Stromal cell of bone marrow (primary cell): ENCODE results near the gene LRMDA.

Experiments
- DNase-seq: peaks from one replicate; pipeline ENCODE4 v3.0.0-alpha.2; 2012; ENCODE audit warnings: low read depth

LRMDA gene

GRCh38 chr10:75476985-75477384 lies 45.6 kb downstream of the LRMDA start:
- no peak for DNase-seq

GRCh38 chr10:75477680-75478079 lies 46.3 kb downstream of the LRMDA start:
- DNase-seq = no peak

GRCh38 chr10:75480374-75480773 lies 49.0 kb downstream of the LRMDA start:
- DNase-seq = no peak

- no peak for DNase-seq
Measured at GRCh38 chr10:75483188-75483587, 51.8 kb downstream of the LRMDA start.

GRCh38 chr10:75484717-75485116 lies 53.3 kb downstream of the LRMDA start:
- DNase-seq = no peak

GRCh38 chr10:75486591-75486990 lies 55.2 kb downstream of the LRMDA start:
- no peak for DNase-seq

- peak; percentile 50 for DNase-seq
Measured at GRCh38 chr10:75487087-75487754, 55.8 kb downstream of the LRMDA start.

GRCh38 chr10:75487755-75488125 lies 56.3 kb downstream of the LRMDA start:
- DNase-seq = no peak

GRCh38 chr10:75492173-75492925 lies 60.9 kb downstream of the LRMDA start:
- DNase-seq = no peak

GRCh38 chr10:75493464-75493863 lies 62.0 kb downstream of the LRMDA start:
- peak; percentile 87 for DNase-seq

- DNase-seq = no peak
Measured at GRCh38 chr10:75495434-75496190, 64.2 kb downstream of the LRMDA start.

GRCh38 chr10:75496191-75496567 lies 64.8 kb downstream of the LRMDA start:
- DNase-seq = no peak

GRCh38 chr10:75497997-75498883 lies 66.8 kb downstream of the LRMDA start:
- peak; percentile 50 for DNase-seq

- DNase-seq = no peak
Measured at GRCh38 chr10:75498884-75499350, 67.5 kb downstream of the LRMDA start.

- no peak for DNase-seq
Measured at GRCh38 chr10:75499556-75500160, 68.2 kb downstream of the LRMDA start.

GRCh38 chr10:75502389-75502788 lies 71.0 kb downstream of the LRMDA start:
- no peak for DNase-seq

GRCh38 chr10:75502838-75503237 lies 71.4 kb downstream of the LRMDA start:
- DNase-seq = no peak

- DNase-seq = no peak
Measured at GRCh38 chr10:75505293-75505692, 73.9 kb downstream of the LRMDA start.

- no peak for DNase-seq
Measured at GRCh38 chr10:75505840-75506506, 74.5 kb downstream of the LRMDA start.

- no peak for DNase-seq
Measured at GRCh38 chr10:75506930-75507329, 75.5 kb downstream of the LRMDA start.

GRCh38 chr10:75507469-75507868 lies 76.0 kb downstream of the LRMDA start:
- no peak for DNase-seq
